Activated T-cell treated with anti-CD3 and anti-CD28 coated beads, Interleukin-2, amount 50 U/mL, for 1 hour (primary cell): ENCODE results near the gene DNAH6.
"Not testable (repeated sequence)": the region's sequence is repeated elsewhere in the genome, so short reads cannot be mapped to it uniquely, and the experiment has no call there.

Experiments
- DNase-seq: peaks from one replicate; pipeline ENCODE4 v3.0.0-alpha.2; 2020

DNAH6 gene

GRCh38 chr2:84847326-84848050 lies 331.2 kb downstream of the DNAH6 start:
- no peak for DNase-seq

- peak; percentile 51 for DNase-seq
Measured at GRCh38 chr2:84849271-84849952, 333.1 kb downstream of the DNAH6 start.

- no peak for DNase-seq
Measured at GRCh38 chr2:84850471-84850870, 334.2 kb downstream of the DNAH6 start.

- peak; percentile 19 for DNase-seq
Measured at GRCh38 chr2:84851876-84852275, 335.6 kb downstream of the DNAH6 start.

- peak; percentile 18 for DNase-seq
Measured at GRCh38 chr2:84854850-84855249, 338.6 kb downstream of the DNAH6 start.

- DNase-seq, result peak; percentile 37
Measured at GRCh38 chr2:84855731-84856130, 339.4 kb downstream of the DNAH6 start.

GRCh38 chr2:84856787-84857186 lies 340.5 kb downstream of the DNAH6 start:
- DNase-seq, result peak; percentile 41

- no peak for DNase-seq
Measured at GRCh38 chr2:84857566-84857965, 341.3 kb downstream of the DNAH6 start.

GRCh38 chr2:84858123-84858522 lies 341.8 kb downstream of the DNAH6 start:
- DNase-seq, result no peak

DNA sequence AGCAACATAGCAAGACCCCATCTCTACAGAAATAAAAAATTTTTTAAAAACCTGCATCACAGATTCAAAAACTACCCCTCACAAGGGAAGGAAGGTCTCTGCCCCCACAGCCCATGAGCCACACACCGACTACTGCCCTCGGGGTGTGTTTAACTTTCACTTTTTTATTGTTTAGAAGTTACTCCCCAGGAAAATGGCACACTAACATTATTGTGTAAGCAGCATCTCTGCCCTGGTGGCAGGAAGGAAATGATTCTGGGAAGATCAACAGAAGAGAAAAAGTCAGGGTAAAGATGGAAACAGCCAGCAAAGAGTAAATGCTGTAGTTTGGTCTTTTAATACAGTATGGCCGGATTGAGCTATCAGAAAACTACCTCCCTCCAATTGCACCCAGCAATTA lies 342.6 kb downstream of the DNAH6 start:
- no peak for DNase-seq

- no peak for DNase-seq
Measured at GRCh38 chr2:84861539-84861938, 345.2 kb downstream of the DNAH6 start.

GRCh38 chr2:84862006-84862405 lies 345.7 kb downstream of the DNAH6 start:
- DNase-seq, result no peak

DNA sequence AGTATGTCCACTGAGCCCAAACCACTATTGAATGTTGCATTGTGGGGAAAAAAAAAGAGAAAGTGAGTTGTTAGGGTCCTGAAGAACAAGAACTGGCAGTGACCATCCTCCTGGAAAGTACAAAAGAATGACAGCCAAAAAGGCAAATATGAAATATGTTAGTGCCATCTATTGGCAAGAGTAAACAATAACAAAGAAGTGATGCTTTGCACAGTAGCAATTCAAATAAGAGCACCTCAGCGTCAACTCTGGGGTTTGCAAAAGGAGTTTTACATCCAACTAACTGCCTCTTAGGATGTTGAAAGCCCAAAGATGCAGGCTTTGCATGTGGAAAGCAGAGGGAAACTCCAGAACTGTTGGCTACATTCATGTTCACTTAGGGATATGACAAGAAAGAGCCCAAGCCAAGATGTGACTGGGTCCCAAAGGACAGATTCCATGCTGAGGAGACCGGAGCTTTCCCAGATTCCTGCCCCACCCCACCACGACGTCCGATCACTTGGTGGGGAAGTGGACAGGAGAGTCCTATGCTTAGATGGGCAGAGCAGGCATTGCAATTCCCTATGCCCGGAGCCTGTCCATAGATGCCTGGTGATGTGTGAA lies 349.0 kb downstream of the DNAH6 start:
- DNase-seq, result no peak

- no peak for DNase-seq
Measured at GRCh38 chr2:84866122-84866521, 349.8 kb downstream of the DNAH6 start.

- not testable (repeated sequence) for DNase-seq
Measured at GRCh38 chr2:84868327-84868726, 352.0 kb downstream of the DNAH6 start.
